ENCODE measurements around the gene DNAJB12.
"Not testable (repeated sequence)": the region's sequence is repeated elsewhere in the genome, so short reads cannot be mapped to it uniquely, and the experiment has no call there.

Gene DNAJB12

GRCh38 chr10:72353028-72353964 is 1.4 kb downstream of the DNAJB12 start:
- peak; percentile 43 for DNase-seq (ENCODE audit: low read depth)

- no peak for DNase-seq (ENCODE audit: low read depth)
Observed at GRCh38 chr10:72351479-72351878, 3.2 kb downstream of the DNAJB12 start.

- no peak for DNase-seq (ENCODE audit: low read depth)
Observed at GRCh38 chr10:72349438-72349837, 5.3 kb downstream of the DNAJB12 start.

- DNase-seq (ENCODE audit: low read depth) = no peak
Observed at GRCh38 chr10:72348282-72348681, 6.4 kb downstream of the DNAJB12 start.

GRCh38 chr10:72346117-72346516 is 8.6 kb downstream of the DNAJB12 start:
- DNase-seq (ENCODE audit: low read depth) = not testable (repeated sequence)

- no peak for DNase-seq (ENCODE audit: low read depth)
Observed at GRCh38 chr10:72344932-72345331, 9.8 kb downstream of the DNAJB12 start.

GRCh38 chr10:72342911-72343310 is 11.8 kb downstream of the DNAJB12 start:
- no peak for DNase-seq (ENCODE audit: low read depth)

GRCh38 chr10:72340510-72341261 is 14.0 kb downstream of the DNAJB12 start:
- peak; percentile 34 for DNase-seq (ENCODE audit: low read depth)

GRCh38 chr10:72338180-72338579 is 16.5 kb downstream of the DNAJB12 start:
- DNase-seq (ENCODE audit: low read depth) = no peak

GRCh38 chr10:72337722-72338121 is 17.0 kb downstream of the DNAJB12 start:
- no peak for DNase-seq (ENCODE audit: low read depth)

GRCh38 chr10:72337039-72337629 is 17.6 kb downstream of the DNAJB12 start:
- DNase-seq (ENCODE audit: low read depth) = peak; percentile 54

- no peak for DNase-seq (ENCODE audit: low read depth)
Observed at GRCh38 chr10:72336259-72337038, 18.3 kb downstream of the DNAJB12 start.

GRCh38 chr10:72335394-72336258 is 19.1 kb downstream of the DNAJB12 start:
- peak; percentile 71 for DNase-seq (ENCODE audit: low read depth)

GRCh38 chr10:72334825-72335393 is 19.8 kb downstream of the DNAJB12 start:
- DNase-seq (ENCODE audit: low read depth) = peak; percentile 94

- DNase-seq (ENCODE audit: low read depth) = no peak
Observed at GRCh38 chr10:72334196-72334824, 20.4 kb downstream of the DNAJB12 start.

- no peak for DNase-seq (ENCODE audit: low read depth)
Observed at GRCh38 chr10:72333112-72334015, 21.4 kb downstream of the DNAJB12 start.

GRCh38 chr10:72332423-72333111 is 22.2 kb downstream of the DNAJB12 start:
- DNase-seq (ENCODE audit: low read depth) = no peak
